HCT116 (cell line): Measurements from ENCODE around the gene TBCC. TPM values are rescaled to one million over a fixed set of nuclear protein-coding genes. Genes with fewer than 3 reads are reported as not detected.

Experiments
- ATAC-seq: fragments of 200-7000 bp; cut with Tn5 transposase; 2 replicates; pipeline ENCODE4 v1.9.1; 2020; ENCODE audit warnings: mild to moderate bottlenecking, moderate library complexity
- BruUV-seq: library from RNA; stranded (reverse); fragments of 400-500 nt; replicated peaks from 2 replicates; lab custom pipeline; 2021; lab: Mats Ljungman, UMichigan
- CTCF ChIA-PET: fragments of 300-600 bp; sonication (Branson Sonifier 250); formaldehyde crosslinking; loops from one replicate; lab custom pipeline; 2021; ENCODE audit warnings: antibody characterized with exemption; lab: Charles Lee
- POLR2A ChIA-PET: fragments of 300-600, 350-600 bp; sonication (Branson Sonifier 250); formaldehyde crosslinking; loops from one replicate; lab custom pipeline; 2021; ENCODE audit warnings: antibody characterized with exemption; lab: Charles Lee
- RAD21 ChIA-PET, 2 experiments: fragments of 300-600 bp; sonication (Branson Sonifier 250); formaldehyde crosslinking; loops; one replicate each; lab custom pipeline; 2023; ENCODE audit warnings: low total read pairs in 2 of 2; ENCODE audit not compliant: uncharacterized antibody in 2 of 2, unreplicated experiment in 2 of 2, low non-redundant PET in 1 of 2; lab: Charles Lee
- DNase-seq: peaks from one replicate; pipeline ENCODE4 v3.0.0-alpha.2; 2010; ENCODE audit warnings: low read depth, low spot score
- H2AFZ ChIP-seq: fragments of 200-600 bp; shearing (Covaris generic), sonication (generic); 2 replicates; pipeline ENCODE4 v1.6.1; 2017; ENCODE audit warnings: low read depth, mixed run types, mixed read lengths, antibody characterized with exemption, low read length; ENCODE audit not compliant: poor library complexity, severe bottlenecking
- H3K27ac ChIP-seq: 2 replicates; pipeline ENCODE4 v1.5.1; 2012; ENCODE audit warnings: low read depth, low read length
- H3K27me3 ChIP-seq: fragments of 200-600 bp; sonication (generic); 2 replicates; pipeline ENCODE4 v1.6.1; 2016; ENCODE audit warnings: mixed run types, low read length, mixed read lengths; ENCODE audit not compliant: insufficient read depth
- H3K36me3 ChIP-seq, 2 experiments: fragments of 200-500 bp in 1 of 2; fragments of 200-600 bp in 1 of 2; sonication (Bioruptor generic) in 1 of 2; sonication (generic) in 1 of 2; 2 replicates each; pipeline versions ENCODE4 v1.5.1 to v1.6.1; 2014 to 2016; ENCODE audit warnings: low read length in 2 of 2, inconsistent platforms in 1 of 2, mixed read lengths in 1 of 2, mixed run types in 1 of 2; ENCODE audit not compliant: insufficient read depth in 2 of 2, control insufficient read depth in 1 of 2
- H3K4me1 ChIP-seq, 2 experiments: fragments of 200-600 bp in 1 of 2; sonication (generic) in 1 of 2; 2 replicates each; pipeline versions ENCODE4 v1.5.1 to v1.6.1; 2012 to 2017; ENCODE audit warnings: low read length in 2 of 2, inconsistent platforms in 1 of 2, mild to moderate bottlenecking in 1 of 2, mixed read lengths in 1 of 2, mixed run types in 1 of 2, moderate library complexity in 1 of 2; ENCODE audit not compliant: insufficient read depth in 2 of 2, control insufficient read depth in 1 of 2
- H3K4me2 ChIP-seq: fragments of 200-600 bp; sonication (generic); 2 replicates; pipeline ENCODE4 v1.6.1; 2017; ENCODE audit warnings: mixed run types, low read length, mixed read lengths
- H3K4me3 ChIP-seq, 2 experiments: fragments of 200-600 bp in 1 of 2; sonication (generic) in 1 of 2; replicated peaks in 1 of 2; 2 replicates each; pipeline ENCODE4 v1.5.1; 2011 to 2016; ENCODE audit warnings: low read length in 2 of 2, control low read depth in 1 of 2, low read depth in 1 of 2, mild to moderate bottlenecking in 1 of 2, mixed read lengths in 1 of 2, mixed run types in 1 of 2
- H3K79me2 ChIP-seq: fragments of 200-600 bp; sonication (generic); 2 replicates; pipeline ENCODE4 v1.6.1; 2017; ENCODE audit warnings: mild to moderate bottlenecking, mixed run types, low read length, moderate library complexity, mixed read lengths; ENCODE audit not compliant: insufficient read depth
- H3K9ac ChIP-seq: fragments of 200-600 bp; sonication (generic); 2 replicates; pipeline ENCODE4 v1.6.1; 2016; ENCODE audit warnings: low read length, mixed read lengths
- H3K9me2 ChIP-seq: fragments of 200-600 bp; sonication (generic), shearing (Covaris generic); 2 replicates; pipeline ENCODE4 v1.6.1; 2017; ENCODE audit warnings: mixed run types, mild to moderate bottlenecking, moderate library complexity; ENCODE audit not compliant: insufficient read depth
- H3K9me3 ChIP-seq, 2 experiments: fragments of 200-500 bp in 1 of 2; fragments of 200-600 bp in 1 of 2; sonication (Bioruptor generic) in 1 of 2; sonication (generic) in 1 of 2; 2 replicates each; pipeline ENCODE4 v1.6.1; 2014 to 2017; ENCODE audit warnings: low read length in 2 of 2, mixed read lengths in 2 of 2, inconsistent platforms in 1 of 2, low read depth in 1 of 2, mild to moderate bottlenecking in 1 of 2, mixed run types in 1 of 2, moderate library complexity in 1 of 2; ENCODE audit not compliant: control insufficient read depth in 1 of 2, insufficient read depth in 1 of 2
- H4K20me1 ChIP-seq: fragments of 200-600 bp; sonication (generic), shearing (Covaris generic); 2 replicates; pipeline ENCODE4 v1.6.1; 2017; ENCODE audit warnings: mixed run types, mild to moderate bottlenecking, moderate library complexity; ENCODE audit not compliant: insufficient read depth
- CBX3 ChIP-seq: IDR thresholded peaks from 2 replicates; pipeline ENCODE4 v1.6.1; 2012; ENCODE audit warnings: low read depth
- JUND ChIP-seq: IDR thresholded peaks from 2 replicates; pipeline ENCODE4 v1.6.1; 2012
- MAX ChIP-seq: IDR thresholded peaks from 2 replicates; pipeline ENCODE4 v1.6.1; 2012
- POLR2AphosphoS5 ChIP-seq: IDR thresholded peaks from 2 replicates; pipeline ENCODE4 v1.6.1; 2011; ENCODE audit warnings: mild to moderate bottlenecking, low read depth, low read length, moderate library complexity
- SP1 ChIP-seq: IDR thresholded peaks from 2 replicates; pipeline ENCODE4 v1.6.1; 2012; ENCODE audit warnings: low read depth
- ZBTB33 ChIP-seq: IDR thresholded peaks from 2 replicates; pipeline ENCODE4 v1.6.1; 2011; ENCODE audit warnings: mild to moderate bottlenecking, low read length, moderate library complexity; ENCODE audit not compliant: insufficient replicate concordance; ENCODE audit errors: extremely low read depth
- intact Hi-C: fragments of 100-400 bp; cut with micrococcal nuclease; formaldehyde crosslinking; loops from 2 replicates; pipeline ENCODE4 v1.10.0; 2022
- total RNA-seq: library from RNA; stranded (reverse); gene quantifications from one replicate; pipeline ENCODE4 v1.2.1, GENCODE V29; 2021; ENCODE audit not compliant: unreplicated experiment

The TBCC gene
- total RNA-seq, 1 experiment from 2014 or later = 17.1 TPM

- no TSS peak for BruUV-seq
- POLR2A ChIA-PET = no interaction called here
- peaks cover 24 to 62% of the 10 kb centered on the region in 2 experiments for H3K4me1 ChIP-seq
Observed at GRCh38 chr6:42777126-42777822, 31.4 kb upstream of the TBCC start.

More at GRCh38 chr6:42777126-42777822, 31.4 kb upstream of the TBCC start:
- RAD21 ChIA-PET = no interaction called here
- H3K36me3 ChIP-seq = no peaks in the 10 kb centered on the region
- intact Hi-C loops = no loop called here
- H3K9ac ChIP-seq = no peak overlapping the region
- H3K9me3 ChIP-seq = no peaks in the 10 kb centered on the region
- H3K27me3 ChIP-seq = no peaks in the 10 kb centered on the region
- ATAC-seq = no peak
- no peak for DNase-seq
- no peaks in the 10 kb centered on the region for H3K9me2 ChIP-seq
- no peak overlapping the region for H3K27ac ChIP-seq
- TF ChIP-seq CBX3 (no peak), JUND (no peak), ZBTB33 (no peak), MAX (no peak), SP1 (no peak), POLR2AphosphoS5 (no peak)
- TF ChIP-seq, all 23 proteins: peak for 0
- H2AFZ ChIP-seq = no peak overlapping the region
- no peaks in the 10 kb centered on the region; the same call in 1 of the 2 replicates for H3K79me2 ChIP-seq
- peak overlapping the region; percentile 10 for H3K4me2 ChIP-seq
- H4K20me1 ChIP-seq = no peaks in the 10 kb centered on the region
- CTCF ChIA-PET = no interaction called here
- H3K4me3 ChIP-seq = no peak overlapping the region
